GM23338 (cell line): ENCODE results near the gene RETSAT. TPM values are rescaled to one million over a fixed set of nuclear protein-coding genes. Genes with fewer than 3 reads are reported as not detected.

Source experiments
- ATAC-seq: fragments of 200-7000 bp; cut with Tn5 transposase; 3 replicates; pipeline ENCODE4 v1.9.1; 2020
- DNase-seq: peaks from one replicate; pipeline ENCODE4 v3.0.0-alpha.2; 2015; ENCODE audit warnings: low spot score
- H2AFZ ChIP-seq: fragments of 200-600 bp; sonication (generic); 2 replicates; pipeline ENCODE4 v1.8.0; 2016; ENCODE audit warnings: antibody characterized with exemption, mild to moderate bottlenecking, moderate library complexity
- H3F3A ChIP-seq: fragments of 200-600 bp; sonication (generic); replicated peaks from 2 replicates; pipeline ENCODE4 v1.8.0; 2017; ENCODE audit warnings: antibody characterized with exemption, mixed run types, low read depth
- H3K27ac ChIP-seq: fragments of 200-600 bp; sonication (generic); 2 replicates; pipeline ENCODE4 v1.6.1; 2016; ENCODE audit warnings: low read depth
- H3K27me3 ChIP-seq: fragments of 200-600 bp; sonication (generic); 2 replicates; pipeline ENCODE4 v1.8.0; 2016; ENCODE audit warnings: mild to moderate bottlenecking, mixed run types, moderate library complexity; ENCODE audit not compliant: insufficient read depth
- H3K36me3 ChIP-seq: fragments of 200-600 bp; sonication (generic); 2 replicates; pipeline ENCODE4 v1.8.0; 2016; ENCODE audit warnings: mild to moderate bottlenecking; ENCODE audit not compliant: insufficient read depth
- H3K4me1 ChIP-seq: fragments of 200-600 bp; sonication (generic); 2 replicates; pipeline ENCODE4 v1.8.0; 2016; ENCODE audit warnings: mild to moderate bottlenecking, moderate library complexity; ENCODE audit not compliant: insufficient read depth
- H3K4me2 ChIP-seq: fragments of 200-600 bp; sonication (generic); 2 replicates; pipeline ENCODE4 v1.7.1; 2017; ENCODE audit warnings: mixed run types
- H3K4me3 ChIP-seq: fragments of 200-600 bp; sonication (generic); 2 replicates; pipeline ENCODE4 v1.6.1; 2016; ENCODE audit warnings: mixed run types
- H3K79me2 ChIP-seq: fragments of 200-600 bp; sonication (generic); replicated peaks from 2 replicates; pipeline ENCODE4 v1.8.0; 2017; ENCODE audit warnings: mild to moderate bottlenecking; ENCODE audit not compliant: insufficient read depth
- H3K9me2 ChIP-seq: fragments of 200-600 bp; sonication (generic); 2 replicates; pipeline ENCODE4 v1.8.0; 2017; ENCODE audit not compliant: insufficient read depth
- H4K20me1 ChIP-seq: fragments of 200-600 bp; sonication (generic); replicated peaks from 2 replicates; pipeline ENCODE4 v1.8.0; 2017; ENCODE audit warnings: mild to moderate bottlenecking; ENCODE audit not compliant: insufficient read depth
- H3K27ac Mint-ChIP-seq: 2 replicates; pipeline ENCODE4 v1.8.0; 2020; ENCODE audit warnings: inconsistent platforms, mild to moderate bottlenecking, moderate library complexity, mixed read lengths
- H3K27me3 Mint-ChIP-seq: 3 replicates; pipeline ENCODE4 v1.8.0; 2022; ENCODE audit warnings: low read depth, mild to moderate bottlenecking, moderate library complexity, mixed read lengths, inconsistent platforms; ENCODE audit not compliant: insufficient read depth, poor library complexity
- H3K36me3 Mint-ChIP-seq: 3 replicates; pipeline ENCODE4 v1.8.0; 2021; ENCODE audit warnings: low read depth, mild to moderate bottlenecking, inconsistent platforms, moderate library complexity, mixed read lengths
- H3K4me1 Mint-ChIP-seq: 3 replicates; pipeline ENCODE4 v1.8.0; 2020; ENCODE audit warnings: mild to moderate bottlenecking, inconsistent platforms, mixed read lengths
- H3K4me3 Mint-ChIP-seq: 3 replicates; pipeline ENCODE4 v1.8.0; 2021; ENCODE audit warnings: moderate library complexity, mild to moderate bottlenecking, inconsistent platforms, mixed read lengths
- H3K9me3 Mint-ChIP-seq: 3 replicates; pipeline ENCODE4 v1.8.0; 2020; ENCODE audit warnings: moderate library complexity, mild to moderate bottlenecking, inconsistent platforms, mixed read lengths
- CREB1 ChIP-seq: fragments of 250-450 bp; sonication (Bioruptor Pico); IDR thresholded peaks from 2 replicates; pipeline ENCODE4 v1.5.0; 2020; ENCODE audit warnings: low read depth, mild to moderate bottlenecking, moderate library complexity
- EZH2phosphoT487 ChIP-seq: fragments of 200-600 bp; sonication (generic); IDR thresholded peaks from one replicate; pipeline ENCODE4 v1.8.1; 2018; ENCODE audit warnings: antibody characterized with exemption; ENCODE audit not compliant: unreplicated experiment
- JUNB ChIP-seq: IDR thresholded peaks from one replicate; pipeline ENCODE4 v1.6.1; 2016; ENCODE audit warnings: antibody characterized with exemption; ENCODE audit not compliant: unreplicated experiment
- NANOG ChIP-seq: IDR thresholded peaks from 2 replicates; pipeline ENCODE4 v1.6.1; 2016; ENCODE audit warnings: antibody characterized with exemption, borderline replicate concordance
- ZNF114 ChIP-seq: fragments of 250-450 bp; sonication (Bioruptor Pico); IDR thresholded peaks from 2 replicates; pipeline ENCODE4 v1.5.0; 2020; ENCODE audit warnings: mild to moderate bottlenecking, moderate library complexity
- polyA plus RNA-seq: library from polyadenylated mRNA; unstranded; fragments of >200 nt; fragmentation: Nextera tagmentation; extraction: Ambion mirVana; gene quantifications from 2 replicates; pipeline ENCODE4 v1.2.1, GENCODE V29; 2016
- total RNA-seq: library from RNA; depleted of rRNA; stranded (reverse); fragments of >200 nt; shearing (Covaris generic); gene quantifications from 2 replicates; pipeline ENCODE4 v1.2.3, GENCODE V29; 2014
- TF ChIP-seq, protein P1 (sequence below): fragments of 250-450 bp; sonication (Bioruptor Pico); IDR thresholded peaks from 2 replicates; pipeline ENCODE4 v1.5.0; 2020; ENCODE audit warnings: mild to moderate bottlenecking, moderate library complexity
- TF ChIP-seq, protein P2 (sequence below), 2 experiments: fragments of 200-600 bp in 1 of 2; sonication (generic) in 1 of 2; conservative IDR thresholded peaks; 2 replicates each; pipeline versions ENCODE4 v1.5.1 to v1.6.1; 2016 to 2017; ENCODE audit warnings: antibody characterized with exemption in 2 of 2, low read depth in 2 of 2, mild to moderate bottlenecking in 2 of 2, moderate library complexity in 1 of 2

Gene RETSAT
- total and polyA plus RNA-seq, 2 experiments from 2014 or later: 2.3 to 16.4 TPM

DNA sequence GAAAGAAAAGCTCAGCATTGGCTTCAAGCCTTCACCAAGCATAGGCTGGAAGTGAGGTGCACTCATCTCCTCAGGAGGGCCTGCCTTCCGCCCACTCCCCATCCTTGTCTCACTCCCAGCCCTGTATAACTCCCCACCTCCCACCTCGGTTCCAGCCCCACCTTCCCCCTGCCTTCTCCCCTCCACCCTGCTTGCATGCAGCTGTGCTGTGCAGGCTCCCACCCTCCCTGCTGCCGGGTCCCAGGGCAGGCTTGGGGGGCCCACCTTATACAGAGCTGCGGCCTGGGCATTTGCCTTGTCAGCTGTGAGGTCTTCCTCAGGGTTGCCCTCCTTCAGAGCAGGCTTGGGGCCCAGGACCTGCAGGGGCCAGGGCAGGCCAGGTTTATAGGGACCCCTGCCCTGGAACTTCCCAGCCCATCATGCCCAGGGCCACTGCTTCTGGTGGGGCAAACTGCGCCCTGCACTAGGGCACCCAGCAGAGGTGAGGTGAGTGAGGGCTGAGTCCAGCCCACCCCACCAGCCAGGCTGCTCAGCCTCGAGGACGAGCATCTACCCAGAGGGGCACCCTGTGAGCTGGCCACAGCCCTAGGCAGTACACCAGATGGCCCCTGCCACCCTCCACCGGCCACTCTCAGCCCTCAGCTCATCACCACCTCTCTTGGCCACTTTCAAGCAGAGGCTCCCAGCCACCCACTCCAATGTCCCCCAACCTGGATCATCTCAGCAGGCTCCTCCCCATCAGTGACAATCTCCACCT is 44.3 kb upstream of the RETSAT start (continued):
- TF ChIP-seq, protein P1, sequence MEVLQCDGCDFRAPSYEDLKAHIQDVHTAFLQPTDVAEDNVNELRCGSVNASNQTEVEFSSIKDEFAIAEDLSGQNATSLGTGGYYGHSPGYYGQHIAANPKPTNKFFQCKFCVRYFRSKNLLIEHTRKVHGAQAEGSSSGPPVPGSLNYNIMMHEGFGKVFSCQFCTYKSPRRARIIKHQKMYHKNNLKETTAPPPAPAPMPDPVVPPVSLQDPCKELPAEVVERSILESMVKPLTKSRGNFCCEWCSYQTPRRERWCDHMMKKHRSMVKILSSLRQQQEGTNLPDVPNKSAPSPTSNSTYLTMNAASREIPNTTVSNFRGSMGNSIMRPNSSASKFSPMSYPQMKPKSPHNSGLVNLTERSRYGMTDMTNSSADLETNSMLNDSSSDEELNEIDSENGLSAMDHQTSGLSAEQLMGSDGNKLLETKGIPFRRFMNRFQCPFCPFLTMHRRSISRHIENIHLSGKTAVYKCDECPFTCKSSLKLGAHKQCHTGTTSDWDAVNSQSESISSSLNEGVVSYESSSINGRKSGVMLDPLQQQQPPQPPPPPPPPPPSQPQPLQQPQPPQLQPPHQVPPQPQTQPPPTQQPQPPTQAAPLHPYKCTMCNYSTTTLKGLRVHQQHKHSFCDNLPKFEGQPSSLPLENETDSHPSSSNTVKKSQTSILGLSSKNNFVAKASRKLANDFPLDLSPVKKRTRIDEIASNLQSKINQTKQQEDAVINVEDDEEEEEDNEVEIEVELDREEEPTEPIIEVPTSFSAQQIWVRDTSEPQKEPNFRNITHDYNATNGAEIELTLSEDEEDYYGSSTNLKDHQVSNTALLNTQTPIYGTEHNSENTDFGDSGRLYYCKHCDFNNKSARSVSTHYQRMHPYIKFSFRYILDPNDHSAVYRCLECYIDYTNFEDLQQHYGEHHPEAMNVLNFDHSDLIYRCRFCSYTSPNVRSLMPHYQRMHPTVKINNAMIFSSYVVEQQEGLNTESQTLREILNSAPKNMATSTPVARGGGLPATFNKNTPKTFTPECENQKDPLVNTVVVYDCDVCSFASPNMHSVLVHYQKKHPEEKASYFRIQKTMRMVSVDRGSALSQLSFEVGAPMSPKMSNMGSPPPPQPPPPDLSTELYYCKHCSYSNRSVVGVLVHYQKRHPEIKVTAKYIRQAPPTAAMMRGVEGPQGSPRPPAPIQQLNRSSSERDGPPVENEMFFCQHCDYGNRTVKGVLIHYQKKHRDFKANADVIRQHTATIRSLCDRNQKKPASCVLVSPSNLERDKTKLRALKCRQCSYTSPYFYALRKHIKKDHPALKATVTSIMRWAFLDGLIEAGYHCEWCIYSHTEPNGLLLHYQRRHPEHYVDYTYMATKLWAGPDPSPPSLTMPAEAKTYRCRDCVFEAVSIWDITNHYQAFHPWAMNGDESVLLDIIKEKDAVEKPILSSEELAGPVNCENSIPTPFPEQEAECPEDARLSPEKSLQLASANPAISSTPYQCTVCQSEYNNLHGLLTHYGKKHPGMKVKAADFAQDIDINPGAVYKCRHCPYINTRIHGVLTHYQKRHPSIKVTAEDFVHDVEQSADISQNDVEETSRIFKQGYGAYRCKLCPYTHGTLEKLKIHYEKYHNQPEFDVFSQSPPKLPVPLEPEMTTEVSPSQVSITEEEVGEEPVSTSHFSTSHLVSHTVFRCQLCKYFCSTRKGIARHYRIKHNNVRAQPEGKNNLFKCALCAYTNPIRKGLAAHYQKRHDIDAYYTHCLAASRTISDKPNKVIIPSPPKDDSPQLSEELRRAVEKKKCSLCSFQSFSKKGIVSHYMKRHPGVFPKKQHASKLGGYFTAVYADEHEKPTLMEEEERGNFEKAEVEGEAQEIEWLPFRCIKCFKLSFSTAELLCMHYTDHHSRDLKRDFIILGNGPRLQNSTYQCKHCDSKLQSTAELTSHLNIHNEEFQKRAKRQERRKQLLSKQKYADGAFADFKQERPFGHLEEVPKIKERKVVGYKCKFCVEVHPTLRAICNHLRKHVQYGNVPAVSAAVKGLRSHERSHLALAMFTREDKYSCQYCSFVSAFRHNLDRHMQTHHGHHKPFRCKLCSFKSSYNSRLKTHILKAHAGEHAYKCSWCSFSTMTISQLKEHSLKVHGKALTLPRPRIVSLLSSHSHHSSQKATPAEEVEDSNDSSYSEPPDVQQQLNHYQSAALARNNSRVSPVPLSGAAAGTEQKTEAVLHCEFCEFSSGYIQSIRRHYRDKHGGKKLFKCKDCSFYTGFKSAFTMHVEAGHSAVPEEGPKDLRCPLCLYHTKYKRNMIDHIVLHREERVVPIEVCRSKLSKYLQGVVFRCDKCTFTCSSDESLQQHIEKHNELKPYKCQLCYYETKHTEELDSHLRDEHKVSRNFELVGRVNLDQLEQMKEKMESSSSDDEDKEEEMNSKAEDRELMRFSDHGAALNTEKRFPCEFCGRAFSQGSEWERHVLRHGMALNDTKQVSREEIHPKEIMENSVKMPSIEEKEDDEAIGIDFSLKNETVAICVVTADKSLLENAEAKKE: no peak

DNA sequence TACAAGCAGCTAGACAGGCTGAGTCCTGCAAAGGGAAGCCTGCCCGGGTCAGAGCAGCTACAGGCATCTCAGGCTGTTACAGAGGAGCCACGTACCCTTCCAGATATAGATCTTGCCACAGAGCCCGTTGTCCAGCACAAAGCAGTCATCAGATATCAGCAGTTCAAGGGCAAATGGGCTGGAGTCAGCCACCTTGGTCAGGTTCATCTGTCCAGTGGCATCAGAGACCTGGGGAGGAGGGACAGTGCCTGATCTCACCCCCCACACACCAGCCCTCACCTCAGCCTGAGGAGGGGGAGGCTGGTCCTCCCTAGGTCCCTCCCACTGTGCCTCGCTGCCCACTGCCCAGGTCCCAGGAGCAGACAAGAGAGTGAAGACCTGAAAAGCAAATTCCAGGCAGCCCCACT is 43.6 kb upstream of the RETSAT start:
- H2AFZ ChIP-seq: no peak overlapping the region
- no peaks in the 10 kb centered on the region for H4K20me1 ChIP-seq
- H3K4me1 ChIP-seq: no peaks in the 10 kb centered on the region
- 0 out of 2 replicates have a peak, but pooled peaks cover 3% of the 10 kb centered on the region for H3F3A ChIP-seq
- H3K27ac ChIP-seq: no peak overlapping the region
- H3K4me3 ChIP-seq: no peak overlapping the region
- Mint-ChIP-seq H3K27ac (no peak overlapping the region), H3K4me1 (peaks cover 12% of the 10 kb centered on the region), H3K9me3 (0 out of 3 replicates have a peak, but pooled peaks cover under 1% of the 10 kb centered on the region), H3K4me3 (no peak overlapping the region), H3K36me3 (peaks cover 11% of the 10 kb centered on the region; the same call in 2 of the 3 replicates), H3K27me3 (peaks cover 5% of the 10 kb centered on the region)
- H3K79me2 ChIP-seq: peaks cover 3% of the 10 kb centered on the region; the same call in 1 of the 2 replicates
- no peaks in the 10 kb centered on the region for H3K9me2 ChIP-seq
- H3K27me3 ChIP-seq: no peaks in the 10 kb centered on the region
- DNase-seq: no peak
- H3K4me2 ChIP-seq: no peak overlapping the region
- ATAC-seq: no peak
- no peaks in the 10 kb centered on the region; the same call in 1 of the 2 replicates for H3K36me3 ChIP-seq
- TF ChIP-seq JUNB: no peak
- no peak for TF ChIP-seq CREB1 (CRISPR knock-in tag)
- TF ChIP-seq ZNF114 (CRISPR knock-in tag): no peak
- TF ChIP-seq, protein P1: no peak
- no peak for TF ChIP-seq EZH2phosphoT487
- TF ChIP-seq NANOG: no peak
- TF ChIP-seq, protein P2, sequence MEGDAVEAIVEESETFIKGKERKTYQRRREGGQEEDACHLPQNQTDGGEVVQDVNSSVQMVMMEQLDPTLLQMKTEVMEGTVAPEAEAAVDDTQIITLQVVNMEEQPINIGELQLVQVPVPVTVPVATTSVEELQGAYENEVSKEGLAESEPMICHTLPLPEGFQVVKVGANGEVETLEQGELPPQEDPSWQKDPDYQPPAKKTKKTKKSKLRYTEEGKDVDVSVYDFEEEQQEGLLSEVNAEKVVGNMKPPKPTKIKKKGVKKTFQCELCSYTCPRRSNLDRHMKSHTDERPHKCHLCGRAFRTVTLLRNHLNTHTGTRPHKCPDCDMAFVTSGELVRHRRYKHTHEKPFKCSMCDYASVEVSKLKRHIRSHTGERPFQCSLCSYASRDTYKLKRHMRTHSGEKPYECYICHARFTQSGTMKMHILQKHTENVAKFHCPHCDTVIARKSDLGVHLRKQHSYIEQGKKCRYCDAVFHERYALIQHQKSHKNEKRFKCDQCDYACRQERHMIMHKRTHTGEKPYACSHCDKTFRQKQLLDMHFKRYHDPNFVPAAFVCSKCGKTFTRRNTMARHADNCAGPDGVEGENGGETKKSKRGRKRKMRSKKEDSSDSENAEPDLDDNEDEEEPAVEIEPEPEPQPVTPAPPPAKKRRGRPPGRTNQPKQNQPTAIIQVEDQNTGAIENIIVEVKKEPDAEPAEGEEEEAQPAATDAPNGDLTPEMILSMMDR (conservative IDR thresholded peaks at IDR 0.05; ENCODE audit: low read depth in 2 of 2): no peak
